MM.1S (cell line): ENCODE data around the gene GRIK4.

Source experiments
- DNase-seq: peaks from one replicate; pipeline ENCODE4 v3.0.0-alpha.2; 2015
- H2AFZ ChIP-seq: fragments of 300-600 bp; sonication (generic); 2 replicates; pipeline ENCODE4 v1.6.0; 2016; ENCODE audit warnings: antibody characterized with exemption, low read length
- H3F3A ChIP-seq: fragments of 300-600 bp; sonication (generic); 2 replicates; pipeline ENCODE4 v1.6.1; 2016; ENCODE audit warnings: mild to moderate bottlenecking, antibody characterized with exemption, low read length, moderate library complexity, mixed read lengths; ENCODE audit not compliant: insufficient read depth
- H3K27ac ChIP-seq: fragments of 300-600 bp; sonication (generic); 2 replicates; pipeline ENCODE4 v1.5.1; 2016; ENCODE audit warnings: mild to moderate bottlenecking, low read length
- H3K27me3 ChIP-seq: fragments of 300-600 bp; sonication (generic); replicated peaks from 2 replicates; pipeline ENCODE4 v1.6.0; 2016; ENCODE audit warnings: low read length; ENCODE audit not compliant: insufficient read depth
- H3K36me3 ChIP-seq: fragments of 300-600 bp; sonication (generic); replicated peaks from 2 replicates; pipeline ENCODE4 v1.6.1; 2016; ENCODE audit warnings: mild to moderate bottlenecking, low read length, mixed read lengths; ENCODE audit not compliant: insufficient read depth
- H3K4me1 ChIP-seq: fragments of 300-600 bp; sonication (generic); 2 replicates; pipeline ENCODE4 v1.6.1; 2016; ENCODE audit warnings: low read length, mixed read lengths
- H3K4me2 ChIP-seq: fragments of 300-600 bp; sonication (generic); 2 replicates; pipeline ENCODE4 v1.6.0; 2016; ENCODE audit warnings: low read depth, low read length
- H3K4me3 ChIP-seq: fragments of 300-600 bp; sonication (generic); 2 replicates; pipeline ENCODE4 v1.5.1; 2016; ENCODE audit warnings: low read length, mixed read lengths
- H3K79me2 ChIP-seq: fragments of 300-600 bp; sonication (generic); 2 replicates; pipeline ENCODE4 v1.6.1; 2016; ENCODE audit warnings: mixed run types, low read length, mixed read lengths
- H3K9ac ChIP-seq: fragments of 300-600 bp; sonication (generic); 2 replicates; pipeline ENCODE4 v1.6.1; 2016; ENCODE audit warnings: low read length, mixed read lengths
- H3K9me2 ChIP-seq: fragments of 300-600 bp; sonication (generic); replicated peaks from 2 replicates; pipeline ENCODE4 v1.6.1; 2016; ENCODE audit warnings: mild to moderate bottlenecking, low read length, mixed read lengths; ENCODE audit not compliant: insufficient read depth
- H3K9me3 ChIP-seq: fragments of 300-600 bp; sonication (generic); replicated peaks from 2 replicates; pipeline ENCODE4 v1.6.1; 2016; ENCODE audit warnings: mild to moderate bottlenecking, low read length, mixed read lengths; ENCODE audit not compliant: insufficient read depth
- H4K20me1 ChIP-seq: fragments of 300-600 bp; sonication (generic); 2 replicates; pipeline ENCODE4 v1.6.1; 2016; ENCODE audit warnings: mild to moderate bottlenecking, low read length, moderate library complexity, mixed read lengths; ENCODE audit not compliant: insufficient read depth
- CTCF ChIP-seq: fragments of 300-600 bp; sonication (generic); IDR thresholded peaks from 2 replicates; pipeline ENCODE4 v1.5.1; 2016; ENCODE audit warnings: antibody characterized with exemption, low read length, mixed read lengths
- EZH2 ChIP-seq: fragments of 300-600 bp; sonication (generic); optimal IDR thresholded peaks from 2 replicates; pipeline ENCODE3; 2017; ENCODE audit warnings: low read depth, mild to moderate bottlenecking, antibody characterized with exemption, low read length, mixed read lengths
- EZH2phosphoT487 ChIP-seq: fragments of 300-600 bp; sonication (generic); IDR thresholded peaks from 2 replicates; pipeline ENCODE4 v1.6.1; 2018; ENCODE audit warnings: antibody characterized with exemption, low read length

Gene GRIK4

GRCh38 chr11:120775986-120776951 is 264.7 kb downstream of the GRIK4 start:
- Histone ChIP-seq H3F3A (no peaks in the 10 kb centered on the region), H3K9me3 (no peaks in the 10 kb centered on the region), H2AFZ (no peak overlapping the region), H3K4me1 (no peaks in the 10 kb centered on the region), H4K20me1 (no peaks in the 10 kb centered on the region), H3K27me3 (no peaks in the 10 kb centered on the region), H3K36me3 (no peaks in the 10 kb centered on the region), H3K79me2 (no peaks in the 10 kb centered on the region), H3K9ac (no peak overlapping the region), H3K4me2 (no peak overlapping the region), H3K4me3 (no peak overlapping the region), H3K27ac (no peak overlapping the region), H3K9me2 (no peaks in the 10 kb centered on the region)
- TF ChIP-seq CTCF (no peak), EZH2phosphoT487 (no peak), EZH2 (no peak)
- no peak for DNase-seq

GRCh38 chr11:120778685-120779490 is 267.3 kb downstream of the GRIK4 start:
- no peaks in the 10 kb centered on the region for H3F3A ChIP-seq
- no peaks in the 10 kb centered on the region for H3K79me2 ChIP-seq
- no peaks in the 10 kb centered on the region for H3K9me2 ChIP-seq
- no peak for TF ChIP-seq EZH2
- no peak for TF ChIP-seq EZH2phosphoT487
- TF ChIP-seq CTCF: no peak
- no peaks in the 10 kb centered on the region for H3K4me1 ChIP-seq
- H4K20me1 ChIP-seq: no peaks in the 10 kb centered on the region
- no peak overlapping the region for H3K4me2 ChIP-seq
- H3K9me3 ChIP-seq: no peaks in the 10 kb centered on the region
- no peak overlapping the region for H3K4me3 ChIP-seq
- no peak overlapping the region for H2AFZ ChIP-seq
- no peak overlapping the region for H3K9ac ChIP-seq
- H3K36me3 ChIP-seq: no peaks in the 10 kb centered on the region
- no peak overlapping the region for H3K27ac ChIP-seq
- no peak for DNase-seq
- no peaks in the 10 kb centered on the region for H3K27me3 ChIP-seq

GRCh38 chr11:120780239-120780638 is 268.7 kb downstream of the GRIK4 start:
- DNase-seq: no peak
- no peaks in the 10 kb centered on the region for H3K9me3 ChIP-seq
- no peaks in the 10 kb centered on the region for H3K36me3 ChIP-seq
- no peak overlapping the region for H3K27ac ChIP-seq
- no peak overlapping the region for H3K4me2 ChIP-seq
- no peak for TF ChIP-seq CTCF
- no peak for TF ChIP-seq EZH2phosphoT487
- TF ChIP-seq EZH2: no peak
- no peaks in the 10 kb centered on the region for H3K79me2 ChIP-seq
- H3K9ac ChIP-seq: no peak overlapping the region
- H2AFZ ChIP-seq: no peak overlapping the region
- H3K4me3 ChIP-seq: no peak overlapping the region
- H3F3A ChIP-seq: no peaks in the 10 kb centered on the region
- no peaks in the 10 kb centered on the region for H4K20me1 ChIP-seq
- H3K27me3 ChIP-seq: no peaks in the 10 kb centered on the region
- no peaks in the 10 kb centered on the region for H3K4me1 ChIP-seq
- H3K9me2 ChIP-seq: no peaks in the 10 kb centered on the region
